ENCODE results near the gene PKM. TPM values are rescaled to one million over a fixed set of nuclear protein-coding genes. Genes with fewer than 3 reads are reported as not detected.
A peak's percentile ranks its signal among the peaks of the same experiment; 100 is the strongest.

The PKM gene
- polyA plus RNA-seq, 1 experiment: 2,533 TPM

DNA sequence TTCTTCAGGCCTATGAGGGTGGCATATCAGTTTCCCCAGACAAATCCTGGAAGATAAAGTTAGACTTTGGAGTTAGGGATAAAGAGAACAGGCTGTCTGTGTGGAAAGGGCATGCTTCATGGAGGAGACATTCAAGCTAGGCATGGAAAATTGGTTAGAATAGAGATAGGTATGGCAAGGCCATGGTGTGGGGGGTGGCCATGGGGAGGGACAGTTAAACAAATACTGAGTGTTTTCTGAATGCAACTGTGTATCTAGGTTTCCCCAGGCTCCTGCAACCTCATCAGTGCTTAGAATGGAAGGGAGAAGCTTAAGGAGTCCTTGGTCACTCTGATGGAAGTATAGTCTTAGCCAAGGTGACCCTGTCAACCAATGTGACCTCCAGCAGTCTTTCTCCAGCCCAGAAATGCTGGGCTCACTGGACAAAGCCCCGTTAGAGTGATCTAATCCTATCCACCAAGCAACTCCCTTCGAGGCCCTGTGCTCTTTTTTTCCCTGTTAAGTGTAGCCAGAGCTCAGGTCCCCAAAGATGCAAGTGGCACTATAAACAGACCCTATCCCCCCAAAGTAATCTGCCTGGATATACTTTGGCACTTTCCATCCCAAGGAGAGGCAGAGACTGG, 5.5 kb upstream of the PKM start:
- DNase-seq (ENCODE audit: low read depth): no peak
- Histone ChIP-seq H3K36me3 (ENCODE audit: control insufficient read depth, insufficient read depth, low read length) (peaks cover 5% of the 10 kb centered on the region), H3K4me3 (ENCODE audit: low read depth, low read length) (peak overlapping the region; percentile 34), H3K27me3 (ENCODE audit: control insufficient read depth, insufficient read depth, low read length) (no peaks in the 10 kb centered on the region)
- TF ChIP-seq, protein P1, sequence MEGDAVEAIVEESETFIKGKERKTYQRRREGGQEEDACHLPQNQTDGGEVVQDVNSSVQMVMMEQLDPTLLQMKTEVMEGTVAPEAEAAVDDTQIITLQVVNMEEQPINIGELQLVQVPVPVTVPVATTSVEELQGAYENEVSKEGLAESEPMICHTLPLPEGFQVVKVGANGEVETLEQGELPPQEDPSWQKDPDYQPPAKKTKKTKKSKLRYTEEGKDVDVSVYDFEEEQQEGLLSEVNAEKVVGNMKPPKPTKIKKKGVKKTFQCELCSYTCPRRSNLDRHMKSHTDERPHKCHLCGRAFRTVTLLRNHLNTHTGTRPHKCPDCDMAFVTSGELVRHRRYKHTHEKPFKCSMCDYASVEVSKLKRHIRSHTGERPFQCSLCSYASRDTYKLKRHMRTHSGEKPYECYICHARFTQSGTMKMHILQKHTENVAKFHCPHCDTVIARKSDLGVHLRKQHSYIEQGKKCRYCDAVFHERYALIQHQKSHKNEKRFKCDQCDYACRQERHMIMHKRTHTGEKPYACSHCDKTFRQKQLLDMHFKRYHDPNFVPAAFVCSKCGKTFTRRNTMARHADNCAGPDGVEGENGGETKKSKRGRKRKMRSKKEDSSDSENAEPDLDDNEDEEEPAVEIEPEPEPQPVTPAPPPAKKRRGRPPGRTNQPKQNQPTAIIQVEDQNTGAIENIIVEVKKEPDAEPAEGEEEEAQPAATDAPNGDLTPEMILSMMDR (IDR thresholded peaks at IDR 0.05; ENCODE audit: insufficient read depth, low read depth, low read length): no peak
- ChIA-PET POLR2A (no interaction called here), CTCF (interaction anchor here (1.0 to 2.2 kb wide), 3 partner anchors 10 to 32 kb away, joined by 3 to 13 read pairs (median 3); no protein-coding TSS in a partner anchor)

DNA sequence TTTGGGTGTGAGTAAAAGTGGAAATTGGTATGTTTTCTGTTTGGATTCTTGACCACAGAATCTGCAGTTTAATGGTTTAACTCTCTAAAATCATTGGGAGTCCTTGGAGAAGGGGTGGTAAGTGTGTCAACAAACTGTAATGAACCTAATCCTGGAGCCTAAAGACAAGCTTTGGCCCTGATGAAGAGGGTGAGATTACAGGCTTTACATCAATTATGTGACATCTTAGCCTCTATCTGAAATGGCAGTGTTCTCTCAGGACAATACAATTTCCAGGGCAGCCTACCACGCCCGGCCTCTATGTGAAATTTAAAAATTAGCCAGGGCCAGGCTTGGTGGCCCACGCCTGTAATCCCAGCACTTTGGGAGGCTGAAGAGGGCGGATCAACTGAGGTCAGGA, 4.3 kb upstream of the PKM start:
- Histone ChIP-seq H3K27me3 (ENCODE audit: control insufficient read depth, insufficient read depth, low read length) (no peaks in the 10 kb centered on the region), H3K36me3 (ENCODE audit: control insufficient read depth, insufficient read depth, low read length) (no peaks in the 10 kb centered on the region; the same call in 1 of the 2 replicates), H3K4me3 (ENCODE audit: low read depth, low read length) (no peak overlapping the region)
- ChIA-PET POLR2A (interaction anchor here (0.7 kb wide), 1 partner anchor 13 kb away, joined by 3 read pairs; no protein-coding TSS in a partner anchor), CTCF (interaction anchor here (2.2 kb wide), 1 partner anchor 8 kb away, joined by 13 read pairs; no protein-coding TSS in a partner anchor)
- no peak for DNase-seq (ENCODE audit: low read depth)
- TF ChIP-seq, protein P1 (IDR thresholded peaks at IDR 0.05; ENCODE audit: insufficient read depth, low read depth, low read length): no peak

DNA sequence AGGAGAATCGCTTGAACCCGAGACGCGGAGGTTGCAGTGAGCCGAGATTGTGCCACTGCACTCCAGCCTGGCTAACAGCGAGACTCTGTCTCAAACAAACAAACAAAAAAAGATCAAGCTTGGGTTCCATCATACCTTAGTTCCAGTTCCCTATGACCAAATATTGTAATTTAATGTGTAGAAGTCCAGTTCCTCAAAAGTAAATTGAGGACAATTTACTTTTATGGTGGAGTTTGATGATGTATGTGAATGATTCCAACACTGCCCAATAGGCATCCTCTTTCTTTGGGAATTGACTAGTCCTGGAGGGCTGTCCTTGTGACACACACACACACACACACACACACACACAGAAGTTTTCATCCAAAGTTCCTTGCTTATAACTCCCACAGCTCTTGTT, 2.8 kb upstream of the PKM start:
- ChIA-PET CTCF (interaction anchor here (1.0 to 1.5 kb wide), 2 partner anchors 12 to 34 kb away, joined by 3 to 4 read pairs; no protein-coding TSS in a partner anchor), POLR2A (interaction anchor here (0.6 kb wide), 1 partner anchor 240 kb away, joined by 4 read pairs; no protein-coding TSS in a partner anchor)
- Histone ChIP-seq H3K36me3 (ENCODE audit: control insufficient read depth, insufficient read depth, low read length) (0 out of 2 replicates have a peak, but pooled peaks cover 2% of the 10 kb centered on the region), H3K27me3 (ENCODE audit: control insufficient read depth, insufficient read depth, low read length) (no peaks in the 10 kb centered on the region), H3K4me3 (ENCODE audit: low read depth, low read length) (no peak overlapping the region)
- TF ChIP-seq, protein P1 (IDR thresholded peaks at IDR 0.05; ENCODE audit: insufficient read depth, low read depth, low read length): no peak
- DNase-seq (ENCODE audit: low read depth): no peak

GRCh38 chr15:72231833-72232478, 966 bp upstream of the PKM start:
- 0 out of 2 replicates have a peak, but pooled peaks cover 2% of the 10 kb centered on the region for H3K36me3 ChIP-seq (ENCODE audit: control insufficient read depth, insufficient read depth, low read length)
- TF ChIP-seq, protein P1 (IDR thresholded peaks at IDR 0.05; ENCODE audit: insufficient read depth, low read depth, low read length): no peak
- POLR2A ChIA-PET: no interaction called here
- no peaks in the 10 kb centered on the region for H3K27me3 ChIP-seq (ENCODE audit: control insufficient read depth, insufficient read depth, low read length)
- peak overlapping the region; percentile 98 for H3K4me3 ChIP-seq (ENCODE audit: low read depth, low read length)
- no peak for DNase-seq (ENCODE audit: low read depth)
- CTCF ChIA-PET: interaction anchor here (1.1 to 1.4 kb wide), 2 partner anchors 8 to 32 kb away, joined by 3 read pairs; no protein-coding TSS in a partner anchor

Measured in BJ (cell line).